HepG2 (cell line): ENCODE results near the gene CCL23. TPM values are rescaled to one million over a fixed set of nuclear protein-coding genes. Genes with fewer than 3 reads are reported as not detected.

Experiments used
- BRCA1 ChIP-seq: sonication (generic); formaldehyde crosslinking; IDR thresholded peaks from 2 replicates; pipeline ENCODE4 v1.4.0; 2020; ENCODE audit warnings: missing genetic modification reagents
- GPBP1L1 ChIP-seq: sonication (generic); formaldehyde crosslinking; IDR thresholded peaks from 2 replicates; pipeline ENCODE4 v1.5.0; 2020; ENCODE audit warnings: mild to moderate bottlenecking, missing genetic modification reagents
- HIC2 ChIP-seq: sonication (generic); formaldehyde crosslinking; IDR thresholded peaks from 2 replicates; pipeline ENCODE4 v1.9.0; 2022; ENCODE audit warnings: low read depth, missing genetic modification reagents
- HOXA9 ChIP-seq: sonication (generic); formaldehyde crosslinking; IDR thresholded peaks from 2 replicates; pipeline ENCODE4 v1.8.1; 2022; ENCODE audit warnings: missing genetic modification reagents, mild to moderate bottlenecking, moderate library complexity, borderline replicate concordance
- MAFK ChIP-seq, 2 experiments: IDR thresholded peaks in 1 of 2; conservative IDR thresholded peaks in 1 of 2; 2 replicates each; pipeline ENCODE4 v1.6.1; 2011; ENCODE audit warnings: improper control_type of control experiment in 2 of 2, low read length in 2 of 2
- MIXL1 ChIP-seq: IDR thresholded peaks from 2 replicates; pipeline ENCODE4 v1.6.1; 2016
- MTF2 ChIP-seq: sonication (generic); formaldehyde crosslinking; IDR thresholded peaks from 2 replicates; pipeline ENCODE4 v1.5.0; 2020; ENCODE audit warnings: missing genetic modification reagents, borderline replicate concordance
- MXD4 ChIP-seq: IDR thresholded peaks from 2 replicates; pipeline ENCODE4 v1.6.1; 2016; ENCODE audit warnings: mild to moderate bottlenecking, missing biosample characterization, missing genetic modification reagents
- NAIF1 ChIP-seq: sonication (generic); formaldehyde crosslinking; IDR thresholded peaks from 2 replicates; pipeline ENCODE4 v1.5.0; 2020; ENCODE audit warnings: mild to moderate bottlenecking, missing genetic modification reagents, borderline replicate concordance
- PCBP1 ChIP-seq: fragments of 200-400 bp; formaldehyde crosslinking; IDR thresholded peaks from 2 replicates; pipeline ENCODE4 v1.6.1; 2017; ENCODE audit warnings: mild to moderate bottlenecking, low read depth, low read length, borderline replicate concordance
- ZNF234 ChIP-seq: sonication (generic); formaldehyde crosslinking; conservative IDR thresholded peaks from 2 replicates; pipeline ENCODE4 v1.5.1; 2020; ENCODE audit warnings: mild to moderate bottlenecking, missing genetic modification reagents
- ZNF33A ChIP-seq: sonication (generic); formaldehyde crosslinking; IDR thresholded peaks from 2 replicates; pipeline ENCODE4 v1.5.1; 2020; ENCODE audit warnings: missing genetic modification reagents, mild to moderate bottlenecking, moderate library complexity, borderline replicate concordance
- ZNF367 ChIP-seq: sonication (generic); formaldehyde crosslinking; IDR thresholded peaks from 2 replicates; pipeline ENCODE4 v1.4.0; 2020; ENCODE audit warnings: missing genetic modification reagents, borderline replicate concordance
- ZNF557 ChIP-seq: sonication (generic); formaldehyde crosslinking; IDR thresholded peaks from 2 replicates; pipeline ENCODE4 v1.4.0; 2020; ENCODE audit warnings: missing genetic modification reagents
- ZNF687 ChIP-seq: sonication (generic); formaldehyde crosslinking; IDR thresholded peaks from 2 replicates; pipeline ENCODE4 v1.5.1; 2020; ENCODE audit warnings: mild to moderate bottlenecking, missing genetic modification reagents, moderate library complexity
- ZNF839 ChIP-seq: sonication (generic); formaldehyde crosslinking; IDR thresholded peaks from 2 replicates; pipeline ENCODE4 v1.4.0; 2020; ENCODE audit warnings: missing genetic modification reagents, mild to moderate bottlenecking, borderline replicate concordance
- polyA plus RNA-seq, 8 experiments: library from polyadenylated mRNA; depleted of rRNA in 3 of 8; stranded (reverse) in 7 of 8; unstranded in 1 of 8; fragments of >200 nt; fragmentation: Illumina TruSeq in 4 of 8; extraction: Trizol in 4 of 8; gene quantifications; 2 replicates each; pipeline versions ENCODE4 v1.2.1 to v1.2.3, GENCODE V29; 2011 to 2016; ENCODE audit warnings: low read depth in 4 of 8, missing spikeins in 1 of 8, mixed read lengths in 1 of 8; ENCODE audit not compliant: insufficient read depth in 1 of 8
- total RNA-seq, 5 experiments: library from RNA; depleted of rRNA; stranded (reverse); fragments of >200 nt; fragmentation: Illumina TruSeq; extraction: Trizol; gene quantifications; 2 replicates each; pipeline ENCODE4 v1.2.3, GENCODE V29; 2016; ENCODE audit warnings: low read depth in 1 of 5
- TF ChIP-seq, protein P1 (sequence below): sonication (generic); formaldehyde crosslinking; conservative IDR thresholded peaks from 2 replicates; pipeline ENCODE4 v1.8.1; 2023; ENCODE audit warnings: missing genetic modification reagents
- TF ChIP-seq, protein P2 (sequence below): sonication (generic); formaldehyde crosslinking; IDR thresholded peaks from 2 replicates; pipeline ENCODE4 v1.8.1; 2023; ENCODE audit warnings: mild to moderate bottlenecking, missing genetic modification reagents

The CCL23 gene
- total and polyA plus RNA-seq, 2 of the 13 experiments (the other 11 are each of a cell fraction or from before 2014, with no cell fraction given) = not detected

DNA sequence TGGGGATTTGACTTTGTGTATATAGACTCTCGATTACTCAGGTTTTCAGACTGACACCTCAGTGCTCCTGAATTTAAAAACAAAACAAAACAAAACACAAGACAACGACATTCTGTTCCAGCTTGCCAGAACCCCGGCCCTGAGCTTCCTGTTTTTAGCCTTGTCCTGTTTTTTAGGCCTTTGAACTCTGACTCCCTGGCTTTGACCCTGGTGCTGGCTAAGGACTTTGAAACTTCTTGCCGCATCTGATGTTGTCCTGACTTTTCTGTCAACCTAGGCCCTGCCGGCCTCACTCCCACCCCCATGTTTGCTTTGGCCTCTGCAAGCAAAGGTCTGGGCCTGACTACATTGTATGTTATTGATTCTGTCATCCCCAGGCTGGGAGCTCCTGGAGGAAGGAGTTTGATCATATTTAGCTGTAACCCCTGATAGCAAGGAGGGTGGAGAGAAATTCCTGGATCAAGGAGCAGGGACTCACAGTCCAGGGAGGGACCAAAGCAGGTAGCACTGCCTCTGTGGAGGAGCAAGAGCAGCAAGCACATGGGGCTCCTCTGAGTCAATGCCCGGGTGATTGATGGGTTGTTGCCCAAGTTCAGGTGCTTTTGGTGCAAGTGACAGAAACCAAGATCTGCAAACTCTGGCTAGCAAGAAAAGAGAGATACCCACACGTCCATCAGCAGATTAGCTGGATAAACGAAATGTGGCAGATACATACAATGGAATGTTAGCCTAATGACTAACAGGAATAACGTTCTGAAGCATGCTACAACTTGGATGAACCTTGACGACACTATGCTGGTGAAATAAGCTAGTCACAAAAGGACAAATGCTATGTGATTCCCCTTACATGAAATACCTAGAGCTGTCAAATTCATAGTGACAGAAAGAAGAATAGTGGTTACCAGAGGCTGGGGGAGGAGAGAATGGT, 44.2 kb downstream of the CCL23 start (continued):
- TF ChIP-seq PCBP1 (no peak), ZNF234 (CRISPR knock-in tag) (no peak), ZNF33A (CRISPR knock-in tag) (no peak), MAFK (conservative IDR thresholded peaks at IDR 0.05 in 1 of 2, IDR thresholded peaks at IDR 0.05 in 1 of 2; ENCODE audit: low read length in 2 of 2) (peak; percentile 36 to 61; a peak in 3 of 4 replicates), HOXA9 (CRISPR knock-in tag) (peak; percentile 53; the same call in 1 of the 2 replicates), ZNF557 (CRISPR knock-in tag) (no peak), MXD4 (peak; percentile 59; the same call in 1 of the 2 replicates), NAIF1 (CRISPR knock-in tag) (no peak), GPBP1L1 (no peak), MTF2 (no peak), MIXL1 (peak; percentile 95), BRCA1 (CRISPR knock-in tag) (no peak), HIC2 (0 out of 2 replicates have a peak, but pooled peaks have one; percentile 25), ZNF687 (CRISPR knock-in tag) (peak; percentile 43; the same call in 1 of the 2 replicates), ZNF839 (CRISPR knock-in tag) (no peak), ZNF367 (CRISPR knock-in tag) (no peak)
- TF ChIP-seq, protein P1, sequence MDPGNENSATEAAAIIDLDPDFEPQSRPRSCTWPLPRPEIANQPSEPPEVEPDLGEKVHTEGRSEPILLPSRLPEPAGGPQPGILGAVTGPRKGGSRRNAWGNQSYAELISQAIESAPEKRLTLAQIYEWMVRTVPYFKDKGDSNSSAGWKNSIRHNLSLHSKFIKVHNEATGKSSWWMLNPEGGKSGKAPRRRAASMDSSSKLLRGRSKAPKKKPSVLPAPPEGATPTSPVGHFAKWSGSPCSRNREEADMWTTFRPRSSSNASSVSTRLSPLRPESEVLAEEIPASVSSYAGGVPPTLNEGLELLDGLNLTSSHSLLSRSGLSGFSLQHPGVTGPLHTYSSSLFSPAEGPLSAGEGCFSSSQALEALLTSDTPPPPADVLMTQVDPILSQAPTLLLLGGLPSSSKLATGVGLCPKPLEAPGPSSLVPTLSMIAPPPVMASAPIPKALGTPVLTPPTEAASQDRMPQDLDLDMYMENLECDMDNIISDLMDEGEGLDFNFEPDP = no peak
- TF ChIP-seq, protein P2, sequence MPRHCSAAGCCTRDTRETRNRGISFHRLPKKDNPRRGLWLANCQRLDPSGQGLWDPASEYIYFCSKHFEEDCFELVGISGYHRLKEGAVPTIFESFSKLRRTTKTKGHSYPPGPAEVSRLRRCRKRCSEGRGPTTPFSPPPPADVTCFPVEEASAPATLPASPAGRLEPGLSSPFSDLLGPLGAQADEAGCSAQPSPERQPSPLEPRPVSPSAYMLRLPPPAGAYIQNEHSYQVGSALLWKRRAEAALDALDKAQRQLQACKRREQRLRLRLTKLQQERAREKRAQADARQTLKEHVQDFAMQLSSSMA (CRISPR knock-in tag) = no peak
